ENCODE data around the gene WAPL. TPM values are rescaled to one million over a fixed set of nuclear protein-coding genes. Genes with fewer than 3 reads are reported as not detected.

The WAPL gene
- total and polyA plus RNA-seq, 2 of the 13 experiments (the other 11 are each of a cell fraction or from before 2014, with no cell fraction given), result 13.2 to 43.5 TPM

GRCh38 chr10:86399879-86400704 lies 121.5 kb downstream of the WAPL start (continued):
- TF ChIP-seq, protein P1, sequence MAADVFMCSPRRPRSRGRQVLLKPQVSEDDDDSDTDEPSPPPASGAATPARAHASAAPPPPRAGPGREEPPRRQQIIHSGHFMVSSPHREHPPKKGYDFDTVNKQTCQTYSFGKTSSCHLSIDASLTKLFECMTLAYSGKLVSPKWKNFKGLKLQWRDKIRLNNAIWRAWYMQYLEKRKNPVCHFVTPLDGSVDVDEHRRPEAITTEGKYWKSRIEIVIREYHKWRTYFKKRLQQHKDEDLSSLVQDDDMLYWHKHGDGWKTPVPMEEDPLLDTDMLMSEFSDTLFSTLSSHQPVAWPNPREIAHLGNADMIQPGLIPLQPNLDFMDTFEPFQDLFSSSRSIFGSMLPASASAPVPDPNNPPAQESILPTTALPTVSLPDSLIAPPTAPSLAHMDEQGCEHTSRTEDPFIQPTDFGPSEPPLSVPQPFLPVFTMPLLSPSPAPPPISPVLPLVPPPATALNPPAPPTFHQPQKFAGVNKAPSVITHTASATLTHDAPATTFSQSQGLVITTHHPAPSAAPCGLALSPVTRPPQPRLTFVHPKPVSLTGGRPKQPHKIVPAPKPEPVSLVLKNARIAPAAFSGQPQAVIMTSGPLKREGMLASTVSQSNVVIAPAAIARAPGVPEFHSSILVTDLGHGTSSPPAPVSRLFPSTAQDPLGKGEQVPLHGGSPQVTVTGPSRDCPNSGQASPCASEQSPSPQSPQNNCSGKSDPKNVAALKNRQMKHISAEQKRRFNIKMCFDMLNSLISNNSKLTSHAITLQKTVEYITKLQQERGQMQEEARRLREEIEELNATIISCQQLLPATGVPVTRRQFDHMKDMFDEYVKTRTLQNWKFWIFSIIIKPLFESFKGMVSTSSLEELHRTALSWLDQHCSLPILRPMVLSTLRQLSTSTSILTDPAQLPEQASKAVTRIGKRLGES (CRISPR knock-in tag; IDR thresholded peaks at IDR 0.05; ENCODE audit: borderline replicate concordance), result no peak
- TF ChIP-seq ZNF720 (CRISPR knock-in tag; IDR thresholded peaks at IDR 0.05), result no peak
- peak; percentile 82; the same call in 1 of the 2 replicates for TF ChIP-seq SP5 (CRISPR knock-in tag; IDR thresholded peaks at IDR 0.05; ENCODE audit: borderline replicate concordance, low read depth)
- TF ChIP-seq CSRNP1 (CRISPR knock-in tag; IDR thresholded peaks at IDR 0.05), result no peak; the same call in 1 of the 2 replicates
- TF ChIP-seq ZSCAN29 (CRISPR knock-in tag; conservative IDR thresholded peaks at IDR 0.05), result peak; percentile 94
- peak; percentile 69 for TF ChIP-seq ELF1 (CRISPR knock-in tag; IDR thresholded peaks at IDR 0.05)
- peak; percentile 31; the same call in 1 of the 2 replicates for TF ChIP-seq ATF5 (CRISPR knock-in tag; IDR thresholded peaks at IDR 0.05; ENCODE audit: low read depth)
- TF ChIP-seq NFYC (CRISPR knock-in tag; IDR thresholded peaks at IDR 0.05), result peak; percentile 21
- no peak for TF ChIP-seq RBM22 (optimal IDR thresholded peaks at IDR 0.05; ENCODE audit: low read length)
- peak; percentile 27; the same call in 1 of the 2 replicates for TF ChIP-seq ZNF292 (CRISPR knock-in tag; IDR thresholded peaks at IDR 0.05; ENCODE audit: borderline replicate concordance, low read depth)
- TF ChIP-seq SPEN (CRISPR knock-in tag; IDR thresholded peaks at IDR 0.05; ENCODE audit: low read depth), result peak; percentile 87
- peak; percentile 79; the same call in 1 of the 2 replicates for TF ChIP-seq SP4 (CRISPR knock-in tag; IDR thresholded peaks at IDR 0.05)
- TF ChIP-seq ZNF263 (CRISPR knock-in tag; IDR thresholded peaks at IDR 0.05), result peak; percentile 93
- TF ChIP-seq, protein P2, sequence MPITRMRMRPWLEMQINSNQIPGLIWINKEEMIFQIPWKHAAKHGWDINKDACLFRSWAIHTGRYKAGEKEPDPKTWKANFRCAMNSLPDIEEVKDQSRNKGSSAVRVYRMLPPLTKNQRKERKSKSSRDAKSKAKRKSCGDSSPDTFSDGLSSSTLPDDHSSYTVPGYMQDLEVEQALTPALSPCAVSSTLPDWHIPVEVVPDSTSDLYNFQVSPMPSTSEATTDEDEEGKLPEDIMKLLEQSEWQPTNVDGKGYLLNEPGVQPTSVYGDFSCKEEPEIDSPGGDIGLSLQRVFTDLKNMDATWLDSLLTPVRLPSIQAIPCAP (CRISPR knock-in tag; IDR thresholded peaks at IDR 0.05; ENCODE audit: low read depth), result peak; percentile 80; the same call in 1 of the 2 replicates
- peak; percentile 85; the same call in 1 of the 2 replicates for TF ChIP-seq HMGXB3 (CRISPR knock-in tag; IDR thresholded peaks at IDR 0.05; ENCODE audit: borderline replicate concordance)
- 0 out of 2 replicates have a peak, but pooled peaks have one; percentile 60 for TF ChIP-seq PAWR (CRISPR knock-in tag; IDR thresholded peaks at IDR 0.05; ENCODE audit: borderline replicate concordance)
- no peak for TF ChIP-seq EP300 (IDR thresholded peaks at IDR 0.05; ENCODE audit: low read depth in 2 of 2, low read length in 2 of 2)
- no peak for TF ChIP-seq EP300 (CRISPR knock-in tag; IDR thresholded peaks at IDR 0.05; ENCODE audit: borderline replicate concordance)
